HEK293 (cell line): ENCODE measurements around the gene ZMYND10.

Source experiments
- CTCF ChIP-seq: fragments of 450-650 bp; formaldehyde crosslinking; IDR thresholded peaks from 2 replicates; pipeline ENCODE4 v1.5.1; 2016; ENCODE audit warnings: missing biosample characterization, missing genetic modification characterization
- PRDM10 ChIP-seq: fragments of 450-650 bp; formaldehyde crosslinking; IDR thresholded peaks from 2 replicates; pipeline ENCODE4 v1.5.1; 2016; ENCODE audit warnings: missing biosample characterization, missing genetic modification characterization
- ZBTB1 ChIP-seq: fragments of 450-650 bp; formaldehyde crosslinking; IDR thresholded peaks from 2 replicates; pipeline ENCODE4 v1.5.1; 2016; ENCODE audit warnings: missing biosample characterization, missing genetic modification characterization
- ZNF837 ChIP-seq: fragments of 450-650 bp; formaldehyde crosslinking; IDR thresholded peaks from 2 replicates; pipeline ENCODE4 v1.5.1; 2016; ENCODE audit warnings: missing biosample characterization, missing genetic modification characterization

- no peak for TF ChIP-seq CTCF
- no peak for TF ChIP-seq ZNF837 (tag by site-specific recombination)
- TF ChIP-seq PRDM10: no peak
- no peak for TF ChIP-seq ZBTB1 (tag by site-specific recombination)
Measured at GRCh38 chr3:50341996-50342650, 3.4 kb downstream of the ZMYND10 start.
